Activated naive CD8-positive, alpha-beta T cell treated with anti-CD3 and anti-CD28 coated beads, Interleukin-2, amount 50 U/mL, for 24 hours (primary cell): ENCODE results near the gene FLAD1.

Source experiments
- ATAC-seq: fragments of 150-1000 bp; cut with Tn5 transposase; one replicate; pipeline ENCODE4 v1.10.0; 2021
- DNase-seq: peaks from one replicate; pipeline ENCODE4 v3.0.0; 2021
- H3K27ac Mint-ChIP-seq: one replicate; pipeline ENCODE4 v1.8.0; 2021; ENCODE audit warnings: mild to moderate bottlenecking, mixed read lengths
- H3K27me3 Mint-ChIP-seq: one replicate; pipeline ENCODE4 v1.8.0; 2021; ENCODE audit warnings: mixed read lengths
- H3K36me3 Mint-ChIP-seq: one replicate; pipeline ENCODE4 v1.8.0; 2021; ENCODE audit warnings: low read depth, mixed read lengths
- H3K4me1 Mint-ChIP-seq: one replicate; pipeline ENCODE4 v1.8.0; 2021; ENCODE audit warnings: mixed read lengths
- H3K4me3 Mint-ChIP-seq: one replicate; pipeline ENCODE4 v1.8.0; 2021; ENCODE audit warnings: mild to moderate bottlenecking, moderate library complexity, mixed read lengths
- H3K9me3 Mint-ChIP-seq: one replicate; pipeline ENCODE4 v1.8.0; 2021; ENCODE audit warnings: mixed read lengths

Gene FLAD1

DNA sequence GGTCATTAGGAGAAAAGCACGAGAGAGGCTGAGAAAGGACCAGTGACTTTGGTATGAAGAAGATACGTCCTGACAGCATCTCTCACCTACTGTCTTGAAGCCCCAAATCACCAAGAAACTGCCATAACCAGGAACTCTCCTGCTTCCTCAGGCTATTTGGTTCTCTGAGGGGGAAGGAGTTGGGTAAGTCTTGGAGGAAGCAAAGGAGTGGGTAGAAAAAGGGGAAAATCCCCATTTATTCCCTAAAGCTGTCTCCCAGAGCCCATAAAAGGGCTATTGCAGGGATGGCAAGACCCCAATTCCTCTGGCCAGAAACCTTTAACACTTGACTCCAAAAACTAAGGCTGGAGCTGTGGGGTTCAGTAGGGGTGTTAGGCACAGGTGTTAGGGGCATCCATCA lies 25.1 kb upstream of the FLAD1 start:
- H3K27me3 Mint-ChIP-seq = no peaks in the 10 kb centered on the region
- H3K36me3 Mint-ChIP-seq = peaks cover 8% of the 10 kb centered on the region
- no peak overlapping the region for H3K4me3 Mint-ChIP-seq
- no peaks in the 10 kb centered on the region for H3K9me3 Mint-ChIP-seq
- no peak overlapping the region for H3K27ac Mint-ChIP-seq
- no peak for DNase-seq
- no peak for ATAC-seq
- peaks cover 62% of the 10 kb centered on the region for H3K4me1 Mint-ChIP-seq

DNA sequence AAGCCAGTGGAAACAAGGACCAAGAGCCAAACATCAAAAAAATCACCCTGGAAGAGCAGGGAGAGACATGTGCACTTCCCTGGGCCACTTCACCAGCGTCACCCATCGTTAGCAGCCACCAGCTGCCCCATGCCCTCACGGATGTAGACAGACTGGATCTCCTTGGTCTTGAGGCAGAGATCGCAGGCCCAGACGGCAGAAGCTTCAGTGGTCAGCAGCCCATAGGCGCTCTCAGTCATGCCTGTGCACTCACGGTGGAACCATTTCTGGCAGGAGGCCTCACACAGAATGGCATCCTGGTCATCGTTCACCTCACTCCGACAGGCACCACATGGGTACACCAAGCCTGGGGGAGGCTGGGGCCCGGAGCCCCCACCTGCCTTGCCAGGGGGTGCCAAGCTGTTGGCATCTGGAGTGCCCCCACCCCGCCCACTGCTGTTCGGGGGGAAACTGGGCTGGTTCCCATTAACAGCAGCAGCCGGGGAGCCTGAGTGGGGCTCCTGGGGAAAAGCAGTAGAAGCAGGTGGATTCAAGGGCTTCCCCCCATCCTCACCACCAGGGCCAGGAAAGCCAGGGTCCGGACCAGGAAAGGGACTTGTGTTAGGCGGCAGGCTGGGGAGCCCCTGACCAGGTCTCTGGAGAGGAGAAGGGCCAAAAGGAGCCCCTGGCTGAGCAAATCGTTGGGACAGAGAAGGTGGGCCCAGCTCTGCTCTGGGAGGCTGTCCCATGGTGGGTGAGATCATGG lies 24.3 kb upstream of the FLAD1 start:
- Mint-ChIP-seq H3K4me1 (peaks cover 56% of the 10 kb centered on the region), H3K36me3 (peaks cover 11% of the 10 kb centered on the region), H3K4me3 (peak overlapping the region; percentile 36), H3K9me3 (no peaks in the 10 kb centered on the region), H3K27ac (peak overlapping the region; percentile 11), H3K27me3 (no peaks in the 10 kb centered on the region)
- ATAC-seq (no peak), DNase-seq (no peak)

DNA sequence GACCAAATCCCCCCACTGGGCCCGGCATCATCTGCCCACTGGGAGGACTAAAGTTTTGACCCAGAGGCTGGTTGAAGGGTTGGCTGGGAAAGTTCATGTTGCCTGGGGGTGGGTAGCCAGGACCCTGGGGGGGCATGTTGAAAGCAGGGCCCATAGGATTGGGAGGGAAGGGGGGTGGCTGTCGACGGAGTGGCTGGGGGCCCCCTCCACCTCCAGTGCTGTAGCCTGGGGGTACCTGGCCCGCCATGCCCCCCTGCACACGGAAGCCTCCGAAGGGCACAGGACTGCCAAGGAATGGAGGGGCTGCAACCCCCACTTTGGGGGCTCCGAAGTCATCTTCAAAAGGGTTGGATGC lies 23.7 kb upstream of the FLAD1 start:
- Mint-ChIP-seq H3K4me3 (peak overlapping the region; percentile 4), H3K36me3 (peaks cover 13% of the 10 kb centered on the region), H3K9me3 (no peaks in the 10 kb centered on the region), H3K27ac (no peak overlapping the region), H3K4me1 (peaks cover 52% of the 10 kb centered on the region), H3K27me3 (no peaks in the 10 kb centered on the region)
- no peak for ATAC-seq
- DNase-seq = no peak

GRCh38 chr1:154960446-154961136 lies 22.6 kb upstream of the FLAD1 start:
- H3K4me1 Mint-ChIP-seq = peaks cover 40% of the 10 kb centered on the region

DNA sequence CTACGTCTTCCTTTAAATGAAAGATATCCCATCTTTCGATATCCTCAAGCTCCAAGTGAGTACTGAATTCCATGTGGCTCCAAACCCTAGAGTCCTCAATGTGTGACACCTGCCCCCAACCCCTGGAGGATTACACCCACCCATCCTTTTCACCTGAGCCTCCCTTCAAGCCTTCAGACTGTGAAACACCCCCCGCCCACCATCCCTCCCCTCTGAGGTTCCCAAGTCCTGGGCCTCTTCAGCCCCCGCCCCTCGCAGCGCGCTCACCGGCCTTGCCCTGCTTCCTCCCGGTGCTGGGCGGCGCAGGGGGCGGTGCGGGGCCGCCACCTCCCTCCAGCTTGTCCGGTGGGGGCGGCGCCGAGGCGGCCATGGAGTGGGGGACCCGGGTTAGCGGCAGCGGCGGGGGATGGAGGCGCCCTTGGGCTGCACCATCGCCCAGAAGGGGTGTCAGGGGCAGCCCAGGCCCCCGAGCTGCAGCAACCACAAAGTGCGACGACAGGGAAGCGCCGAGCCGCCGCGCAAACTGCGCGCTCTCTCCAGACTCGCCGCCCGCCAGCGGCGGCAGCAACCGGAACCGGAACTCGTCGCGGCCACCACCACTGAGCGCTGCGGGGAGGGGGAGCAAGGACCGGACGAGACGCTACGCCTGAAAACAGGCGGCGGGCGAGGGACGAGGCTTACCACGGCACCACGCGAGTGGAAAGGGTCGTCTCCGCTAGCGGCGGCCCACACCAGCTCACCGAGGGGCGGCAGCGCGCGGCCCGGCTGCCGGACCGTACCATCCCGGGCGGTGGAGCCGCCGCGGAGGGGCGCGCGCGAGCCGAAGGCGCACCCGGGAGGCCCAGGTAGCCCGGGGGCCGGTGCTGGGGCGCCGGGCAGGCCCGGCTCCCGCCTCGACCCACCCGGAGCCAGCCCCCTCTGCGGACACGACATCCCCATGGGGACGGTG lies 21.7 kb upstream of the FLAD1 start, which contains the start of gene PYGO2:
PYGO2 (minus strand) TSS at position 576 of the 949 bp plus-strand sequence; CDS start at position 370, 206 bp downstream.
- Mint-ChIP-seq H3K9me3 (no peaks in the 10 kb centered on the region), H3K27me3 (no peaks in the 10 kb centered on the region), H3K4me3 (peak within 1 kb of the TSS; percentile 95), H3K4me1 (peaks cover 32% of the 10 kb centered on the region), H3K27ac (peak within 1 kb of the TSS; percentile 90), H3K36me3 (peaks cover 21% of the 10 kb centered on the region)
- DNase-seq (peak; percentile 86), ATAC-seq (peak; percentile 85)

More at GRCh38 chr1:154960446-154961136, 22.6 kb upstream of the FLAD1 start:
- DNase-seq (no peak), ATAC-seq (no peak)
- Mint-ChIP-seq H3K36me3 (peaks cover 18% of the 10 kb centered on the region), H3K27me3 (no peaks in the 10 kb centered on the region), H3K4me3 (peak overlapping the region; percentile 95), H3K9me3 (no peaks in the 10 kb centered on the region), H3K27ac (peak overlapping the region; percentile 87)

GRCh38 chr1:154962156-154962749 lies 20.9 kb upstream of the FLAD1 start:
- Mint-ChIP-seq H3K27ac (peak overlapping the region; percentile 90), H3K36me3 (peaks cover 21% of the 10 kb centered on the region), H3K9me3 (no peaks in the 10 kb centered on the region), H3K4me3 (peak overlapping the region; percentile 95), H3K27me3 (no peaks in the 10 kb centered on the region), H3K4me1 (peaks cover 27% of the 10 kb centered on the region)
- ATAC-seq (no peak), DNase-seq (peak; percentile 33)

DNA sequence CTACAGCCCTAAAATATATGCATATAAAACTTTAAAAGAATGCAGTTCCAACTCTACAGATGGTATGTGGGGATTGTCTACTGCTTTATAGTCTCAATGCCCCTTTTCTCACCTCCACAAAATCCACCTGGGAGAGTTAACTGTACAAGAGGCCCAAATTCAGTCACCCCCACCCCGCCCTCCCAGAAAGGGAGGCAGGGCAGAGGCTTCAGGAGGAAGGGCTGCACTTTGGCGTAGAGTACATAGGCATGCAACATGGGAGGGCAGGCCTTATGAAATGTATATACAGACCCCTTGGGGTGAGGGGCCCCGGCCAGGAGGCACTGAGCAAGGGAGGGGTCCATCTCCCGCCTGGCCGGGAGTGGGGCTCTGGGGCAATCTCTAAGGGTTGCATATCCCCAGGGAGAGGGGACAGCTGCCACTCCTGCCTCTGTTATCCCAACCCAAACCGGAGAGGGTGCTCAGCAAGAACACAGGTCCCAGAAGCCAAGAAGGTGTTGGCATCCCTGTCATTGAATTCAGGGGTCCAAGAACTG lies 20.3 kb upstream of the FLAD1 start:
- ATAC-seq (no peak), DNase-seq (no peak)
- Mint-ChIP-seq H3K27me3 (no peaks in the 10 kb centered on the region), H3K9me3 (no peaks in the 10 kb centered on the region), H3K4me1 (peaks cover 27% of the 10 kb centered on the region), H3K4me3 (peak overlapping the region; percentile 95), H3K27ac (peak overlapping the region; percentile 90), H3K36me3 (peaks cover 21% of the 10 kb centered on the region)

GRCh38 chr1:154963643-154964042 lies 19.5 kb upstream of the FLAD1 start:
- no peak overlapping the region for H3K27ac Mint-ChIP-seq
- H3K4me3 Mint-ChIP-seq = no peak overlapping the region
- H3K9me3 Mint-ChIP-seq = no peaks in the 10 kb centered on the region
- ATAC-seq (no peak), DNase-seq (no peak)
- H3K27me3 Mint-ChIP-seq = no peaks in the 10 kb centered on the region
- peaks cover 23% of the 10 kb centered on the region for H3K4me1 Mint-ChIP-seq
- peaks cover 21% of the 10 kb centered on the region for H3K36me3 Mint-ChIP-seq

GRCh38 chr1:154964359-154964758 lies 18.8 kb upstream of the FLAD1 start:
- Mint-ChIP-seq H3K4me1 (peaks cover 24% of the 10 kb centered on the region), H3K9me3 (no peaks in the 10 kb centered on the region), H3K36me3 (peaks cover 21% of the 10 kb centered on the region), H3K27me3 (no peaks in the 10 kb centered on the region), H3K4me3 (no peak overlapping the region), H3K27ac (peak overlapping the region; percentile 56)
- ATAC-seq (no peak), DNase-seq (no peak)

- Mint-ChIP-seq H3K4me1 (peaks cover 21% of the 10 kb centered on the region), H3K9me3 (no peaks in the 10 kb centered on the region), H3K4me3 (no peak overlapping the region), H3K36me3 (peaks cover 15% of the 10 kb centered on the region), H3K27me3 (no peaks in the 10 kb centered on the region), H3K27ac (no peak overlapping the region)
- ATAC-seq = no peak
- no peak for DNase-seq
Measured at GRCh38 chr1:154966111-154966510, 17.0 kb upstream of the FLAD1 start.

- H3K27me3 Mint-ChIP-seq = no peaks in the 10 kb centered on the region
- H3K27ac Mint-ChIP-seq = no peak overlapping the region
- no peak overlapping the region for H3K4me3 Mint-ChIP-seq
Measured at GRCh38 chr1:154967331-154967950, 15.7 kb upstream of the FLAD1 start.

DNA sequence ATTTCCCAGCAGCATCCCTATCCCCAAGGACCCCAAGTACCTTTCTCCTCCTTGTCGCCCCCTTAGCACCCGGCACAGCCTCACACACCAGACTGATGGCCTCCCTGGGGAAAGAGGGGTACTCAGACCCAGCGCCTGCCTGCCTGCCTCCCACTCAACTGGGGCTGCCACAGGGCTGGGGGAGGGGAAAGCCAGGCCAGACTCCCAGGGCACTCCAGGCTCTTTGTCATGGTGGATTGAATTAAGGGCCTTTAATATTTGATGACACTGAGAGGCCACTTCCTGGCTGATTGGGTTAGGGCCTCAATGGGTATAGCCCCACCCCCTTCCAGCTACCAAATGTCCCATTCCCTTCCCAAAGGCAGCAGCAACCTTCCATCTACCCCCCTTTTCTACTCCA lies 14.4 kb upstream of the FLAD1 start:
- H3K4me1 Mint-ChIP-seq = peaks cover 32% of the 10 kb centered on the region
- no peaks in the 10 kb centered on the region for H3K27me3 Mint-ChIP-seq
- no peak overlapping the region for H3K4me3 Mint-ChIP-seq
- no peaks in the 10 kb centered on the region for H3K9me3 Mint-ChIP-seq
- H3K36me3 Mint-ChIP-seq = peaks cover 11% of the 10 kb centered on the region
- peak overlapping the region; percentile 19 for H3K27ac Mint-ChIP-seq
- ATAC-seq = no peak
- no peak for DNase-seq

More at GRCh38 chr1:154967331-154967950, 15.7 kb upstream of the FLAD1 start:
- no peak for DNase-seq
- Mint-ChIP-seq H3K4me1 (peaks cover 30% of the 10 kb centered on the region), H3K9me3 (no peaks in the 10 kb centered on the region), H3K36me3 (peaks cover 15% of the 10 kb centered on the region)
- no peak for ATAC-seq

DNA sequence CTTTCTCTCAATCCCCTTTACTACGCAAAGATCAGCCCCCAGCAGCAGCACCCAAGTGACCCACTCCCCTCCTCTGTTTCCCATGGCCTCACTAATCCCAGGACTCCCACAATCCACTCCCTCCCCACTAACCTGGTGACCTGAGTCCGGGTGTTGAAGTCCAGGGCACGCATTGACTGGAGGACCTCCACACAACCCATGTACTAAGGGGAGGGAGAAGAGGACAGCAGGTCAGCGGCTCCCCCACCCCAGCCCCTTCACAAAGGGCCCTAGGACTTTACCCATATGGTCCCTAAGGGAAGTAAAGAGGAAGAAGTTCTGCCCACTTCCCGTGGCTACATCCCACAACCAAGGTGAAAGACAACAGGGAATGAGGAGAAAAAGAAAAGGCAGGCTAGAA lies 13.9 kb upstream of the FLAD1 start:
- H3K36me3 Mint-ChIP-seq = peaks cover 8% of the 10 kb centered on the region
- H3K4me1 Mint-ChIP-seq = peaks cover 29% of the 10 kb centered on the region

More for the DNA sequence above, 13.9 kb upstream of the FLAD1 start:
- Mint-ChIP-seq H3K4me3 (no peak overlapping the region), H3K9me3 (no peaks in the 10 kb centered on the region), H3K27me3 (no peaks in the 10 kb centered on the region), H3K27ac (peak overlapping the region; percentile 19)
- ATAC-seq (no peak), DNase-seq (no peak)
